ENCODE data around the gene RAB10.
"Not testable (repeated sequence)": the region's sequence is repeated elsewhere in the genome, so short reads cannot be mapped to it uniquely, and the experiment has no call there.

The RAB10 gene

DNA sequence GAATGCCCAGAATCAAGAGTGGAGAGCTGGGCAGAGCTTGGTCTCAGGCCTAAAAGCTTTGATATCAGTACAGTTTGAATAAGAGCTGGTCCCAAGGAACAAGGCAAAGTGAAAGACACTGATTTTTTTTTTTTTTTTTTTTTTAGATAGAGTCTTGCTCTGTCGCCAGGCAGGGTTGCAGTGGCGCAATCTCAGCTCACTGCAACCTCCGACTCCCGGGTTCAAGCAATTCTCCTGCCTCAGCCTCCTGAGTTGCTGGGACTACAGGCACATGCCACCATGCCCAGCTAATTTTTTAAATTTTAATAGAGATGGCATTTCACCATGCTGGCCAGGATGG, 17.2 kb upstream of the RAB10 start:
- not testable (repeated sequence) for DNase-seq

GRCh38 chr2:26017464-26018183, 16.3 kb upstream of the RAB10 start:
- DNase-seq: no peak

DNA sequence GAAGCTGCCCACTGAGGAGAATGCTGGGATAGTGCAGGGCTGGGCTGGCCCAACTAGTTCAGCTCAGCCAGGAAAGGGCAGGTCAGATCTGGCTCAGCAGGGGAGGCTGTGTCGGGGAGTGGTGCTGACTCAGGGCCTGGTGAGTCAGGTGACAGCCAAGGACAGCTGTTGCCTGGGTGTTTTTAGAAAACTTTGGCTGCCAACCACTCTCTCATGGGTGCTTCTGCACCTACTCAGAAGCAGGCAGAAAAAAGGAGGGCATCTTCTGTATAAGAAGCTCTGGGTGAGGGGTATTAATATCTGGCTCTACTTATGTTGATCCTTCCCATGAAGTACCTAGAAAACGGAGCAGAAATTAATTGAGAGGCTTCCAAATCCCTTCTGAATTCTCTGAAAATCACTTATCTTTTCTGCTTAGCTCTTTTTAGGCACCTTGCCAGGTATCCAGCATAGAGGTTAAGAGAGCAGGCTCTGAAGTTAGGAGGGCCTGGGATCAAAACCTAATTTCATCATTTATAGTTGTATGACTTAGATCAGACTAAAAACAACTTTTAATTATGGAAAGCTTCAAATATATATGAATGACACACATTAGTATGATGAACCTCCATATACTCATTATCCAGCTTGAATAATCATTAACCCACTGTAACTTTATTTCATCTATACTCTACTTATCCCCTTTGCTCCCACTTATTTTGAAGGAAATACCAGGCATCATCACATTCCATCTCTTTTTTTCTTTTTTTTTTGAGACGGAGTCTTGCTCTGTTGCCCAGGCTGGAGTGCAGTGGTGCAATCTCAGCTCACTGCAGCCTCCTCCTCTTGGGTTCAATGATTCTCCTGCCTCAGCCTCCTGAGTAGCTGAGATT, 15.5 kb upstream of the RAB10 start:
- peak; percentile 91 for DNase-seq

DNA sequence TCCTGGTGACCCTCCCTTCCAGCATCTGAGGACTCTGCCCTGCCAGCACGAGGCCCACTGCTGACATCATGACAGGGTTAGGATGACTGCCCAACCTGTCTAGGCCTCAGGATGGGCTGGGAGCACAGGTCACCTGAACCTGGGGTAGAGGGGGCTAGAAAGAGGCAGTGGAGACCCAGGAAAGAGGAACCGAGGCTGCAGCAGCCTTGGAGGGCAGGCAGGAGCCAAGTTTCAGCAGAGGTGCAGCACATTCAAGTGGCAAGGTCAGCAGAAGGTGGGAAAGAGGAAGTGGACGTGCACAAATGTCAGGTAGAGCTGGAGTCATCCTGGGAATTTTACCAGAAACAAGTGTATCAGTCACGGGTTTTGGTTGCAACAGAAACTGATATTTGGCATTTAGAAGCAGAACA, 13.6 kb upstream of the RAB10 start:
- peak; percentile 58 for DNase-seq

DNA sequence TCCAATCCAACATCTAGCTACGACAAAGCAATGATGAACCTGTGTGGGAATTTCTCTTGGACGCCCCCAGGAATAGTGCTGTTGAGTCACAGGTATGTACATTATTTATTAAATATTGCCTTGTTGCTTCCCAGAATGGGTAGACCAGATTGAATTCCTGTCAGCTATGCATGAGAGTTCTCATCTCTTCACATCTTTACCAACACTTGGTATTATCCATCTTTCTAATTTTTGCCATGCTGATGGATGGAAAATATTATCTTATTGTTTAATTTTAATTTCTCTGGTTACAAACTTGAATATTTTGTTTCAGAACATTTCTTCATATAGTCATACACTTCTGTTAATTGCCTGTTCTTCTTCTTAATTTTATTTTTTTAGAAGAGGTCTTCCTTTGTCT, 9.6 kb upstream of the RAB10 start:
- no peak for DNase-seq

GRCh38 chr2:26025509-26025908, 8.4 kb upstream of the RAB10 start:
- no peak for DNase-seq

GRCh38 chr2:26028083-26028482, 5.8 kb upstream of the RAB10 start:
- DNase-seq: not testable (repeated sequence)

GRCh38 chr2:26032586-26033269, 1.2 kb upstream of the RAB10 start:
- DNase-seq: peak; percentile 59

DNA sequence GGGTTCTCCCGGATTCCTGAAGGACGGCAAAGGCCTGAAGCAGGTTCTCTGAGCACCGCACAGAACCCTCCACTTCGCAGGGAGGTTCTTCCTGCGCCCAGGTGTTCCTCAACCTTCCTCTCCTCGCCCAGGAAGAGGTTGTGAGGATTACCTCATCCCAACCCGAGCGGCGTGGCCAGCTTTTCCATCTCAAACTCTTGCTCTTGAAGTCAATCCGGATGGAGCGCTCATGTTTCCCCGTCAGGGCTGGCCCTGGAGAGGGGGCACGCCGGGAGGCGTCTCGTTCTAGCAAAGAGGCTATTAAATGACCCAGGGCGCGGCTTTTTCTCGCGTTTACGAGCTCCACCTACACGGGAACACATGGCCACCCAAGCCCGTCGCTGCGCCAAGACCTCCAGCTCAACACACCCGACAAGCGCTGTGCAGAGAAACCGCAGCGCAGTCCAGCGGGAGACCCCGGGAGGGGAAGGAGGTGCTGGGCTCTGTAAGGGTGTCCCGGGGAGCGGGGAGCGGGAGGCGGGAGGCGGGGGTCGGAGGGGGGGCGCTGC, 540 bp upstream of the RAB10 start:
- DNase-seq: no peak

GRCh38 chr2:26034637-26034992, 731 bp downstream of the RAB10 start:
- peak; percentile 87 for DNase-seq

DNA sequence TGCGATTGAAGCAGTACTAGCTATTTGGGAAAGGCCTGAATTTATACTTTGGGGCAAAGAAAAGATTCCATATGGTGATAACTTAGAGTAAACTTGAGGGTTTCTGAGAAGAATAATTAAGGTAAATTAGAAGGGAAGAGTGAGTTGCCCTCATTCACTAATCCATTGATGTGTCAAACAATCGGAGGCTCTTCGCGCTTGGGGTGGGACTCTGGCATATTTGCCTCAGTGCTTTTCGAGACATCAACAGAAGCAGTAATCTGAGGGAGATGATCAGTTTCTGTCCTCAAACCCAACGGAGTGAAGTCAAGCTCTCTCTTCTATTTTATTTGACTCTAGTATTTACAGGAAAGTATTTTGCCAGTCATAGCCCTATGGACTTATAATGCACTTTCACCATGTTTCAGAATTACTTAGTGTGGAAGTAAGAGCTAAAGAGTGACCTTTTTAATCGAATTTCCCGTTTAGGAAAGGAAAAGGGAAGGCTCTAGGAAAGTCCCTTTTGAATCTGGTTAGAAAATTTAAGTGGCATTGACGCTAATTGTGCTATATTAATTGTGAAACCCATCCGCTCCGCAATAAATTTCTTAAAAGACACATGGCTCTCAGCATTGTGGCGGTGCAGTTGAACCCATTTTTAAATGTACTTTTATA, 1.3 kb downstream of the RAB10 start:
- DNase-seq: peak; percentile 92

- DNase-seq: no peak
Observed at GRCh38 chr2:26039603-26040323, 5.9 kb downstream of the RAB10 start.

GRCh38 chr2:26043109-26043508, 9.2 kb downstream of the RAB10 start:
- DNase-seq: no peak

GRCh38 chr2:26043862-26044696, 10.2 kb downstream of the RAB10 start:
- peak; percentile 69 for DNase-seq

DNA sequence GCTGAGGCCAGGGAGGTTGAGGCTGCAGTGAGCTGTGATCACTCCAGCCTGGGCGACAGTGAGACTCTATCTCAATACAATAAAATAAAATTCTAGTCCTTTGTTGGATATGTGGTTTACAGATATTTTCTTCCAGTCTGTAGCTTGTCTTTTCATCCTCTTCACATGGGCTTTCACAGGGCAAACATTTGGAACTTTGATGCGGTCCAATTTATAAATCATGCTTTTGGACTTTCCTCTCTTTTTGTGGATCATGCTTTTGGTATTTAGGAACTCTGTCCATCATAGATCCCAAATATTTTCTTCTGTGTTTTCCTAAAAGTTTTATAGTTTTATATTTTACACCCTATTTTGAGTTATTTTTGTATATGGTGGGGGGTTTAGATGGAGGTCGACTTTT, 14.9 kb downstream of the RAB10 start:
- DNase-seq: no peak

DNA sequence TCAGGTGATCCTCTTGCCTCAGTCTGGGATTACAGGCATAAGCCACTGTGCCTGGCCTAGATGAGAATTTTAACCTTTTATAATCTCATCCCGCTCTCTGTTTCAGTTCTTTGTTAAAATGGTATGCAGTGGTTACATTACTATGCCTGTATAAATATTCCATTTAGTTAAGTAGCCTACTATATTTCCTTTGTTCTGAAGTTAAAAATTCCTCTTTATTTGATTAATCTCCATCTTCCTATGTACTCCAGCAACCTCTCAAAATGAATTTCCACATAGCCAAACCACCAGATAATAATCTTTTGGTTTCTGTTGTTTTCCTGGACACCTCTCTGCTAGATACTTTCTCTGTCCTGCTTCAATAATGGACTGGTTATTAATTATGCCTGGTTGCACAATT, 15.8 kb downstream of the RAB10 start:
- DNase-seq: no peak

GRCh38 chr2:26052740-26053139, 18.9 kb downstream of the RAB10 start:
- DNase-seq: no peak

- DNase-seq: no peak
Observed at GRCh38 chr2:26054598-26055348, 20.9 kb downstream of the RAB10 start.

DNA sequence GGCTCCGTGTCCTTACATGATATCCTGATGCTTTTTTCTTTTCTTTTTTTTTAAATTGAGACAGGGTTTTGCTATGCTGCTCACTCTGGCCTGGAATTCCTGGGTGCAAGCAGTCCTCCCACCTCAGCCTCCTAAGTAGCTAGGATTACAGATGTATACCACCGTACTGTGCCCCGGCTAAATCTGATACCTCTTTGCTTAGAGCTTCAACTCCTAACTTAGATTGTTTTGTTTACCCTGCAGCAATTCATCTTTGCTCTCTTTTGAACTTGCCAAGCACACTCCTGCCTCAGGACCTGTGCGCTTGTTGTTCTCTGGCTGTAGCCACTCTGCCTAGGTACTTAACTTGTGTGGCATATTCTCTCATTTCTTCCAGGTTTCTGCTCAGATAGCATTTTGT, 24.5 kb downstream of the RAB10 start:
- DNase-seq: no peak

GRCh38 chr2:26059542-26059941, 25.7 kb downstream of the RAB10 start:
- no peak for DNase-seq

- no peak for DNase-seq
Observed at GRCh38 chr2:26061539-26061938, 27.7 kb downstream of the RAB10 start.
